Tibial nerve (tissue), 4 donors: ENCODE measurements around the gene SLC27A1. TPM values are rescaled to one million over a fixed set of nuclear protein-coding genes. Genes with fewer than 3 reads are reported as not detected.
A peak's percentile ranks its signal among the peaks of the same experiment; 100 is the strongest.
"Not testable (repeated sequence)": the region's sequence is repeated elsewhere in the genome, so short reads cannot be mapped to it uniquely, and the experiment has no call there.

Experiments used
- DNase-seq, 2 donors: peaks; one replicate each; pipeline ENCODE4 v3.0.0-alpha.2; 2019; ENCODE audit warnings: low spot score in 2 of 2
- H3K27ac ChIP-seq, 4 donors: fragments of 200-600 bp; sonication (generic) in 3 of 4; one replicate each; pipeline ENCODE4 v1.5.1; 2017 to 2019; ENCODE audit warnings: mild to moderate bottlenecking in 1 of 4
- H3K27me3 ChIP-seq, 2 donors: fragments of 200-600 bp; sonication (generic) in 1 of 2; one replicate each; pipeline versions ENCODE4 v1.5.1 to v1.6.0; 2017 to 2019
- H3K36me3 ChIP-seq, 3 donors: fragments of 200-600 bp; sonication (generic); one replicate each; pipeline ENCODE4 v1.5.1; 2018 to 2019
- H3K4me1 ChIP-seq, 4 donors: fragments of 200-600 bp; sonication (generic) in 3 of 4; one replicate each; pipeline ENCODE4 v1.5.1; 2017 to 2019
- H3K4me3 ChIP-seq, 4 donors: fragments of 200-600 bp; sonication (generic) in 3 of 4; one replicate each; pipeline ENCODE4 v1.5.1; 2017 to 2019; ENCODE audit warnings: mild to moderate bottlenecking in 1 of 4, moderate library complexity in 1 of 4
- H3K9me3 ChIP-seq, 4 donors: fragments of 200-600 bp; sonication (generic) in 3 of 4; one replicate each; pipeline ENCODE4 v1.5.1; 2017 to 2019
- CTCF ChIP-seq, 5 experiments: fragments of 200-600 bp in 3 of 5; fragments of 450-650 bp in 2 of 5; sonication (generic) in 3 of 5; IDR thresholded peaks; one replicate each; pipeline ENCODE4 v1.5.1; 2016 to 2019; ENCODE audit warnings: antibody characterized with exemption in 5 of 5, mild to moderate bottlenecking in 3 of 5, moderate library complexity in 2 of 5
- EP300 ChIP-seq, 2 donors: sonication (generic); formaldehyde crosslinking; IDR thresholded peaks; one replicate each; pipeline ENCODE4 v1.6.1; 2017; ENCODE audit warnings: antibody characterized with exemption in 2 of 2, mild to moderate bottlenecking in 1 of 2
- POLR2A ChIP-seq, 2 donors: fragments of 450-650 bp; IDR thresholded peaks; one replicate each; pipeline ENCODE4 v1.6.1; 2017; ENCODE audit warnings: antibody characterized with exemption in 2 of 2, mild to moderate bottlenecking in 2 of 2, moderate library complexity in 2 of 2
- WGBS, 2 donors: methylation state at CpG; one replicate each; pipeline ENCODE4 v1.1.5; 2018; 5-methylcytosine and 5-hydroxymethylcytosine counted together
- total RNA-seq, 4 donors: library from RNA; depleted of rRNA; stranded (reverse); fragments of >200 nt; gene quantifications; one replicate each; pipeline ENCODE4 v1.1.0, GENCODE V29; 2016

The SLC27A1 gene
- total RNA-seq, 4 donors from 2014 or later: 30.6 to 69.3 (median 55.9) TPM

GRCh38 chr19:17499025-17499424, 28.7 kb downstream of the SLC27A1 start:
- H3K9me3 ChIP-seq, H3K27me3 ChIP-seq, DNase-seq, H3K4me3 ChIP-seq: not testable (repeated sequence)
- 62 to 63% methylated on average over 12 of the region's 12 CpGs for WGBS, 2 donors
- Histone ChIP-seq H3K4me1 (peaks cover 0 to 49% (median 13%) of the 10 kb centered on the region in 4 donors), H3K27ac (peak overlapping the region in 1 of 4 donors; percentile 60), H3K36me3 (peaks cover 0 to 45% (median 2%) of the 10 kb centered on the region in 3 donors)
- TF ChIP-seq CTCF (IDR thresholded peaks at IDR 0.05): peak in 1 of 5 experiments; percentile 21

GRCh38 chr19:17499648-17500446, 29.5 kb downstream of the SLC27A1 start:
- H3K36me3 ChIP-seq: peaks cover 0 to 53% (median 6%) of the 10 kb centered on the region in 3 donors
- peaks cover 0 to 54% (median 13%) of the 10 kb centered on the region in 4 donors for H3K4me1 ChIP-seq
- no peaks in the 10 kb centered on the region for H3K9me3 ChIP-seq
- no peaks in the 10 kb centered on the region for H3K27me3 ChIP-seq
- TF ChIP-seq POLR2A (IDR thresholded peaks at IDR 0.05): no peak
- TF ChIP-seq EP300 (IDR thresholded peaks at IDR 0.05): peak in 1 of 2 donors; percentile 39
- TF ChIP-seq CTCF (IDR thresholded peaks at IDR 0.05): no peak
- no peak overlapping the region for H3K4me3 ChIP-seq
- DNase-seq: no peak
- H3K27ac ChIP-seq: peak overlapping the region in 3 of 4 donors; percentile 38 to 77 (median 60)
- 52 to 59% methylated on average over 21 of the region's 21 CpGs for WGBS, 2 donors

- DNase-seq: no peak
- Histone ChIP-seq H3K4me1 (peaks cover 0 to 59% (median 13%) of the 10 kb centered on the region in 4 donors), H3K36me3 (peaks cover 0 to 61% (median 6%) of the 10 kb centered on the region in 3 donors), H3K9me3 (no peaks in the 10 kb centered on the region), H3K4me3 (no peak overlapping the region), H3K27ac (peak overlapping the region in 3 of 4 donors; percentile 38 to 77 (median 60)), H3K27me3 (no peaks in the 10 kb centered on the region)
- 90 to 94% methylated on average over 23 to 24 of the region's 27 CpGs for WGBS, 2 donors
- TF ChIP-seq EP300 (IDR thresholded peaks at IDR 0.05): no peak
- TF ChIP-seq CTCF (IDR thresholded peaks at IDR 0.05): no peak
- TF ChIP-seq POLR2A (IDR thresholded peaks at IDR 0.05): no peak
Measured at GRCh38 chr19:17500447-17501198, 30.3 kb downstream of the SLC27A1 start.

GRCh38 chr19:17503240-17503639, 32.9 kb downstream of the SLC27A1 start:
- Histone ChIP-seq H3K27ac (peak overlapping the region in 1 of 4 donors; percentile 2), H3K4me3 (no peak overlapping the region), H3K4me1 (peaks cover 0 to 58% (median 16%) of the 10 kb centered on the region in 4 donors), H3K36me3 (peaks cover 0 to 62% (median 6%) of the 10 kb centered on the region in 3 donors), H3K27me3 (no peaks in the 10 kb centered on the region), H3K9me3 (no peaks in the 10 kb centered on the region)
- TF ChIP-seq POLR2A (IDR thresholded peaks at IDR 0.05): no peak
- no peak for TF ChIP-seq EP300 (IDR thresholded peaks at IDR 0.05)
- no peak for TF ChIP-seq CTCF (IDR thresholded peaks at IDR 0.05)
- DNase-seq: no peak
- WGBS, 2 donors: 82 to 87% methylated on average over 6 of the region's 6 CpGs
